ENCODE results near the gene SMARCAL1. TPM values are rescaled to one million over a fixed set of nuclear protein-coding genes. Genes with fewer than 3 reads are reported as not detected.

The SMARCAL1 gene
- total and polyA plus RNA-seq, 2 donors (not counting 1 experiment from before 2014, with no cell fraction given) = 20.2 to 46.7 TPM

DNA sequence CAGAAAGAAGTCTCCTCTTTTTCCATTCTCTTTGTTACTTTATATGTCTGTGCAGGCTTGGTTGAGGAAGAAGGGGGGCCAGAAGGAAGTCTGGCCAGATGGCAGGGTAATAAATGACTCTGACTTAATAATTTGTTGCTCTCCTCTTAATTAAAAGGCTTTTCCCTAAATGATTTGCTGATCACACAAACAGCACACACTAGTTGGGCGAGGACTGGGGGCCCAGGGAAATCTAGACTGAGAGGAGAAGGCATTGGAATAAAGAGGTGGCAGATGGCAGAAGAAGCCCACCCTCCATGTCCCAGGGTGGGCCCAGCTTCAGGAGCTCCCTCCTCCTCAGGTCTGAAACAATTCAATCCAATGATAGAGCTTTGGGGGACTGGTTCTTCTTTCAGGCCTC, 12.7 kb upstream of the SMARCAL1 start:
- Histone ChIP-seq H3K4me3 (ENCODE audit: control extremely low read depth in 1 of 5, extremely low read depth in 1 of 5, insufficient read depth in 1 of 5, low read depth in 2 of 5, low read length in 4 of 5) (no peak overlapping the region), H2AFZ (ENCODE audit: insufficient read depth, low read depth, low read length, poor library complexity, severe bottlenecking) (no peak overlapping the region), H3K4me2 (replicated peaks; ENCODE audit: low read depth, low read length, poor library complexity, severe bottlenecking) (no peak overlapping the region), H3K4me1 (ENCODE audit: control insufficient read depth in 2 of 2, insufficient read depth in 2 of 2, low read length in 2 of 2) (no peaks in the 10 kb centered on the region), H4K20me1 (ENCODE audit: control insufficient read depth, insufficient read depth, low read length, poor library complexity, severe bottlenecking) (no peaks in the 10 kb centered on the region), H3K79me2 (ENCODE audit: control insufficient read depth, insufficient read depth, low read length) (no peaks in the 10 kb centered on the region), H3K9me3 (ENCODE audit: control extremely low read depth in 1 of 3, control insufficient read depth in 2 of 3, insufficient read depth in 1 of 3, low read length in 2 of 3) (no peaks in the 10 kb centered on the region), H3K27ac (ENCODE audit: low read length in 2 of 2) (no peak overlapping the region), H3K9ac (ENCODE audit: low read length) (no peak overlapping the region), H3K27me3 (replicated peaks in 1 of 4; ENCODE audit: control extremely low read depth in 1 of 4, control insufficient read depth in 3 of 4, insufficient read depth in 4 of 4, low read length in 3 of 4) (peaks cover 0 to 6% (median 3%) of the 10 kb centered on the region in 4 experiments), H3K36me3 (replicated peaks in 1 of 2; ENCODE audit: control extremely low read depth in 1 of 2, control insufficient read depth in 1 of 2, extremely low read depth in 1 of 2, insufficient read depth in 2 of 2, low read length in 1 of 2) (no peaks in the 10 kb centered on the region)
- H3K27me3 Mint-ChIP-seq = peaks cover 19% of the 10 kb centered on the region
- H3K4me1 Mint-ChIP-seq = peaks cover 3% of the 10 kb centered on the region
- CTCF ChIA-PET = interaction anchor here (0.9 to 2.5 kb wide), 2 partner anchors 10 to 88 kb away, joined by 3 to 7 read pairs; no protein-coding TSS in a partner anchor
- no peaks in the 10 kb centered on the region for H3K9me3 Mint-ChIP-seq (ENCODE audit: insufficient read depth)
- intact Hi-C loops (cut with micrococcal nuclease) = no loop called here
- DNase-seq (no peak), ATAC-seq (ENCODE audit: low read depth) (no peak)
- POLR2A ChIA-PET = interaction anchor here (0.7 kb wide), 1 partner anchor 195 kb away, joined by 3 read pairs; no protein-coding TSS in a partner anchor
- no CpG with 5 or more reads among the region's 1 CpG for WGBS (ENCODE audit: insufficient coverage)
- H3K27ac Mint-ChIP-seq = no peak overlapping the region
- no peak for TF ChIP-seq EZH2 (IDR thresholded peaks at IDR 0.05; ENCODE audit: borderline replicate concordance, insufficient read depth, low read depth, low read length, poor library complexity, severe bottlenecking)
- TF ChIP-seq, protein P1, sequence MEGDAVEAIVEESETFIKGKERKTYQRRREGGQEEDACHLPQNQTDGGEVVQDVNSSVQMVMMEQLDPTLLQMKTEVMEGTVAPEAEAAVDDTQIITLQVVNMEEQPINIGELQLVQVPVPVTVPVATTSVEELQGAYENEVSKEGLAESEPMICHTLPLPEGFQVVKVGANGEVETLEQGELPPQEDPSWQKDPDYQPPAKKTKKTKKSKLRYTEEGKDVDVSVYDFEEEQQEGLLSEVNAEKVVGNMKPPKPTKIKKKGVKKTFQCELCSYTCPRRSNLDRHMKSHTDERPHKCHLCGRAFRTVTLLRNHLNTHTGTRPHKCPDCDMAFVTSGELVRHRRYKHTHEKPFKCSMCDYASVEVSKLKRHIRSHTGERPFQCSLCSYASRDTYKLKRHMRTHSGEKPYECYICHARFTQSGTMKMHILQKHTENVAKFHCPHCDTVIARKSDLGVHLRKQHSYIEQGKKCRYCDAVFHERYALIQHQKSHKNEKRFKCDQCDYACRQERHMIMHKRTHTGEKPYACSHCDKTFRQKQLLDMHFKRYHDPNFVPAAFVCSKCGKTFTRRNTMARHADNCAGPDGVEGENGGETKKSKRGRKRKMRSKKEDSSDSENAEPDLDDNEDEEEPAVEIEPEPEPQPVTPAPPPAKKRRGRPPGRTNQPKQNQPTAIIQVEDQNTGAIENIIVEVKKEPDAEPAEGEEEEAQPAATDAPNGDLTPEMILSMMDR (IDR thresholded peaks at IDR 0.05) = no peak
- H3K4me3 Mint-ChIP-seq = no peak overlapping the region

- no peak for DNase-seq
- Mint-ChIP-seq H3K4me1 (no peaks in the 10 kb centered on the region), H3K27me3 (peaks cover 19% of the 10 kb centered on the region), H3K27ac (no peak overlapping the region), H3K4me3 (no peak overlapping the region), H3K9me3 (ENCODE audit: insufficient read depth) (no peaks in the 10 kb centered on the region)
- WGBS (ENCODE audit: insufficient coverage) = 91% methylated on average over 6 of the region's 6 CpGs
- Histone ChIP-seq H3K4me3 (ENCODE audit: control extremely low read depth in 1 of 5, extremely low read depth in 1 of 5, insufficient read depth in 1 of 5, low read depth in 2 of 5, low read length in 4 of 5) (no peak overlapping the region), H3K27me3 (replicated peaks in 1 of 4; ENCODE audit: control extremely low read depth in 1 of 4, control insufficient read depth in 3 of 4, insufficient read depth in 4 of 4, low read length in 3 of 4) (peaks cover 0 to 7% (median 0%) of the 10 kb centered on the region in 4 experiments), H3K9me3 (ENCODE audit: control extremely low read depth in 1 of 3, control insufficient read depth in 2 of 3, insufficient read depth in 1 of 3, low read length in 2 of 3) (no peaks in the 10 kb centered on the region), H3K4me1 (ENCODE audit: control insufficient read depth in 2 of 2, insufficient read depth in 2 of 2, low read length in 2 of 2) (no peaks in the 10 kb centered on the region), H3K27ac (ENCODE audit: low read length in 2 of 2) (no peak overlapping the region), H3K4me2 (replicated peaks; ENCODE audit: low read depth, low read length, poor library complexity, severe bottlenecking) (no peak overlapping the region), H3K36me3 (replicated peaks in 1 of 2; ENCODE audit: control extremely low read depth in 1 of 2, control insufficient read depth in 1 of 2, extremely low read depth in 1 of 2, insufficient read depth in 2 of 2, low read length in 1 of 2) (no peaks in the 10 kb centered on the region), H2AFZ (ENCODE audit: insufficient read depth, low read depth, low read length, poor library complexity, severe bottlenecking) (no peak overlapping the region), H4K20me1 (ENCODE audit: control insufficient read depth, insufficient read depth, low read length, poor library complexity, severe bottlenecking) (no peaks in the 10 kb centered on the region), H3K9ac (ENCODE audit: low read length) (no peak overlapping the region), H3K79me2 (ENCODE audit: control insufficient read depth, insufficient read depth, low read length) (no peaks in the 10 kb centered on the region)
- TF ChIP-seq EZH2 (IDR thresholded peaks at IDR 0.05; ENCODE audit: borderline replicate concordance, insufficient read depth, low read depth, low read length, poor library complexity, severe bottlenecking) = no peak
- TF ChIP-seq, protein P1 (IDR thresholded peaks at IDR 0.05) = no peak
- ChIA-PET POLR2A (no interaction called here), CTCF (interaction anchor here (1.9 to 4.5 kb wide), 3 partner anchors 9 to 180 kb away, joined by 7 to 24 read pairs (median 18); partner anchors contain the start of gene SMARCAL1)
- intact Hi-C loops (cut with micrococcal nuclease) = no loop called here
- ATAC-seq (ENCODE audit: low read depth) = no peak
Observed at GRCh38 chr2:216402751-216403150, 9.5 kb upstream of the SMARCAL1 start.

All from B cell (primary cell).